Hepatocyte (in vitro differentiated cells): ENCODE measurements around the gene CCDC188.

ENCODE experiments used
- CTCF ChIP-seq: fragments of 200-600 bp; sonication (generic); IDR thresholded peaks from 2 replicates; pipeline ENCODE4 v1.5.1; 2016; ENCODE audit warnings: antibody characterized with exemption, mild to moderate bottlenecking; ENCODE audit not compliant: poor library complexity
- EZH2 ChIP-seq: fragments of 200-600 bp; sonication (generic); IDR thresholded peaks from 2 replicates; pipeline ENCODE4 v1.6.1; 2016; ENCODE audit warnings: antibody characterized with exemption, mild to moderate bottlenecking, borderline replicate concordance

GRCh38 chr22:20165913-20166312 is 15.1 kb upstream of the CCDC188 start:
- TF ChIP-seq CTCF: no peak
- TF ChIP-seq EZH2: no peak
